ENCODE data around the gene PRPSAP1.

Gene PRPSAP1

DNA sequence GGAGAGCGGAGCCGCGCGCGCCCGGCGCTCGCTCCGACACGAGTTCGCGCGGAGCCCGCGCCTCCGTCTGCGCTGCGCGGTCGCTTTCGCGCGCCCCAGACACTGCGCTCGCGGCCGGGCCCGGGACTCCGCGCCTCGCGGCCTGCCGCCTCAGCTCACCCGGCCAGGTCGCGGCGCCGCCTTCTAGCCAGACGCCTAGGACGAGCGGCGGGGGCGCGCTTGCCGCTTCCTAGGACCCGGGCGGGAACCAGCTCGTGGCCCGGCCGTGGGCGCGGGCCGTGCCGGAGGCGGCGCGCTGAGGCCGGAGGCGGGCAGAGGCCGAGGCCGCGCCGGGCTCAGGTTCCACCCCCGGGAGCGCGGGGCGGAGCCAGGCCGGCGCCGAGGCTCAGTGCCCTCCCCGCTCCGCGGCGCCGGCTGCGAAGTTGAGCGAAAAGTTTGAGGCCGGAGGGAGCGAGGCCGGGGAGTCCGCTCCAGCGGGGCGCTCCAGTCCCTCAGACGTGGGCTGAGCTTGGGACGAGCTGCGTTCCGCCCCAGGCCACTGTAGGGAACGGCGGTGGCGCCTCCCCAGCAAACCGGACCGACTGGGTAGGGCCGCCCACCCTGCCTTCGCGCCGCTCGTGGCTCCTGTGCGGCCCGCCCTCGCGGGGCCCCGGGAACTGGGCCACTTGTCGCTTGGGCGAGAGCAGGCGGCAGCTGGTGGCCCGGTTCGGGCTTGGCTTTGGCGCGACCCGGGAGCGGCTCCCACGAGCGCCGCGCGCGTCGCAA lies 30.7 kb upstream of the PRPSAP1 start, which contains the start of gene SPHK1 (continued):
- TF ChIP-seq, protein P1, sequence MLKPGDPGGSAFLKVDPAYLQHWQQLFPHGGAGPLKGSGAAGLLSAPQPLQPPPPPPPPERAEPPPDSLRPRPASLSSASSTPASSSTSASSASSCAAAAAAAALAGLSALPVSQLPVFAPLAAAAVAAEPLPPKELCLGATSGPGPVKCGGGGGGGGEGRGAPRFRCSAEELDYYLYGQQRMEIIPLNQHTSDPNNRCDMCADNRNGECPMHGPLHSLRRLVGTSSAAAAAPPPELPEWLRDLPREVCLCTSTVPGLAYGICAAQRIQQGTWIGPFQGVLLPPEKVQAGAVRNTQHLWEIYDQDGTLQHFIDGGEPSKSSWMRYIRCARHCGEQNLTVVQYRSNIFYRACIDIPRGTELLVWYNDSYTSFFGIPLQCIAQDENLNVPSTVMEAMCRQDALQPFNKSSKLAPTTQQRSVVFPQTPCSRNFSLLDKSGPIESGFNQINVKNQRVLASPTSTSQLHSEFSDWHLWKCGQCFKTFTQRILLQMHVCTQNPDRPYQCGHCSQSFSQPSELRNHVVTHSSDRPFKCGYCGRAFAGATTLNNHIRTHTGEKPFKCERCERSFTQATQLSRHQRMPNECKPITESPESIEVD (tag by site-specific recombination; IDR thresholded peaks at IDR 0.05) = no peak
- TF ChIP-seq ZNF654 (tag by site-specific recombination; IDR thresholded peaks at IDR 0.05; ENCODE audit: low read depth) (no peak), ZNF701 (tag by site-specific recombination; IDR thresholded peaks at IDR 0.05) (no peak), ZFHX2 (tag by site-specific recombination; conservative IDR thresholded peaks at IDR 0.05) (peak; percentile 79), MYNN (tag by site-specific recombination; IDR thresholded peaks at IDR 0.05; ENCODE audit: borderline replicate concordance) (no peak), SP3 (tag by site-specific recombination; IDR thresholded peaks at IDR 0.05) (peak; percentile 85), ZNF510 (tag by site-specific recombination; IDR thresholded peaks at IDR 0.05; ENCODE audit: insufficient replicate concordance) (no peak), ZNF561 (tag by site-specific recombination; IDR thresholded peaks at IDR 0.05; ENCODE audit: borderline replicate concordance) (peak; percentile 32; the same call in 1 of the 2 replicates), REPIN1 (tag by site-specific recombination; IDR thresholded peaks at IDR 0.05; ENCODE audit: low read depth) (0 out of 2 replicates have a peak, but pooled peaks have one; percentile 49), KLF8 (tag by site-specific recombination; IDR thresholded peaks at IDR 0.05) (peak; percentile 59; the same call in 1 of the 2 replicates), ZNF10 (tag by site-specific recombination; IDR thresholded peaks at IDR 0.05) (no peak), ZBTB8A (tag by site-specific recombination; IDR thresholded peaks at IDR 0.05) (peak; percentile 78), TCF7L2 (IDR thresholded peaks at IDR 0.05; ENCODE audit: borderline replicate concordance, low read depth, low read length) (no peak), ZNF596 (tag by site-specific recombination; IDR thresholded peaks at IDR 0.05) (0 out of 2 replicates have a peak, but pooled peaks have one; percentile 22), ZNF121 (tag by site-specific recombination; IDR thresholded peaks at IDR 0.05) (0 out of 2 replicates have a peak, but pooled peaks have one; percentile 10), SCRT2 (tag by site-specific recombination; IDR thresholded peaks at IDR 0.05) (peak; percentile 84), ZNF791 (tag by site-specific recombination; IDR thresholded peaks at IDR 0.05) (no peak), ZNF174 (tag by site-specific recombination; IDR thresholded peaks at IDR 0.05) (no peak), SALL2 (tag by site-specific recombination; IDR thresholded peaks at IDR 0.05; ENCODE audit: borderline replicate concordance) (no peak), ZNF600 (tag by site-specific recombination; IDR thresholded peaks at IDR 0.05) (peak; percentile 28; the same call in 1 of the 2 replicates), ZNF776 (tag by site-specific recombination; IDR thresholded peaks at IDR 0.05; ENCODE audit: borderline replicate concordance) (no peak), ZNF37A (tag by site-specific recombination; IDR thresholded peaks at IDR 0.05) (0 out of 2 replicates have a peak, but pooled peaks have one; percentile 12)
- TF ChIP-seq, protein P2, sequence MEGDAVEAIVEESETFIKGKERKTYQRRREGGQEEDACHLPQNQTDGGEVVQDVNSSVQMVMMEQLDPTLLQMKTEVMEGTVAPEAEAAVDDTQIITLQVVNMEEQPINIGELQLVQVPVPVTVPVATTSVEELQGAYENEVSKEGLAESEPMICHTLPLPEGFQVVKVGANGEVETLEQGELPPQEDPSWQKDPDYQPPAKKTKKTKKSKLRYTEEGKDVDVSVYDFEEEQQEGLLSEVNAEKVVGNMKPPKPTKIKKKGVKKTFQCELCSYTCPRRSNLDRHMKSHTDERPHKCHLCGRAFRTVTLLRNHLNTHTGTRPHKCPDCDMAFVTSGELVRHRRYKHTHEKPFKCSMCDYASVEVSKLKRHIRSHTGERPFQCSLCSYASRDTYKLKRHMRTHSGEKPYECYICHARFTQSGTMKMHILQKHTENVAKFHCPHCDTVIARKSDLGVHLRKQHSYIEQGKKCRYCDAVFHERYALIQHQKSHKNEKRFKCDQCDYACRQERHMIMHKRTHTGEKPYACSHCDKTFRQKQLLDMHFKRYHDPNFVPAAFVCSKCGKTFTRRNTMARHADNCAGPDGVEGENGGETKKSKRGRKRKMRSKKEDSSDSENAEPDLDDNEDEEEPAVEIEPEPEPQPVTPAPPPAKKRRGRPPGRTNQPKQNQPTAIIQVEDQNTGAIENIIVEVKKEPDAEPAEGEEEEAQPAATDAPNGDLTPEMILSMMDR (tag by site-specific recombination; IDR thresholded peaks at IDR 0.05) = peak; percentile 36; the same call in 1 of the 2 replicates
- TF ChIP-seq, protein P3, sequence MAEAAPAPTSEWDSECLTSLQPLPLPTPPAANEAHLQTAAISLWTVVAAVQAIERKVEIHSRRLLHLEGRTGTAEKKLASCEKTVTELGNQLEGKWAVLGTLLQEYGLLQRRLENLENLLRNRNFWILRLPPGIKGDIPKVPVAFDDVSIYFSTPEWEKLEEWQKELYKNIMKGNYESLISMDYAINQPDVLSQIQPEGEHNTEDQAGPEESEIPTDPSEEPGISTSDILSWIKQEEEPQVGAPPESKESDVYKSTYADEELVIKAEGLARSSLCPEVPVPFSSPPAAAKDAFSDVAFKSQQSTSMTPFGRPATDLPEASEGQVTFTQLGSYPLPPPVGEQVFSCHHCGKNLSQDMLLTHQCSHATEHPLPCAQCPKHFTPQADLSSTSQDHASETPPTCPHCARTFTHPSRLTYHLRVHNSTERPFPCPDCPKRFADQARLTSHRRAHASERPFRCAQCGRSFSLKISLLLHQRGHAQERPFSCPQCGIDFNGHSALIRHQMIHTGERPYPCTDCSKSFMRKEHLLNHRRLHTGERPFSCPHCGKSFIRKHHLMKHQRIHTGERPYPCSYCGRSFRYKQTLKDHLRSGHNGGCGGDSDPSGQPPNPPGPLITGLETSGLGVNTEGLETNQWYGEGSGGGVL (tag by site-specific recombination; IDR thresholded peaks at IDR 0.05) = peak; percentile 35; the same call in 1 of the 2 replicates
- TF ChIP-seq, protein P4, sequence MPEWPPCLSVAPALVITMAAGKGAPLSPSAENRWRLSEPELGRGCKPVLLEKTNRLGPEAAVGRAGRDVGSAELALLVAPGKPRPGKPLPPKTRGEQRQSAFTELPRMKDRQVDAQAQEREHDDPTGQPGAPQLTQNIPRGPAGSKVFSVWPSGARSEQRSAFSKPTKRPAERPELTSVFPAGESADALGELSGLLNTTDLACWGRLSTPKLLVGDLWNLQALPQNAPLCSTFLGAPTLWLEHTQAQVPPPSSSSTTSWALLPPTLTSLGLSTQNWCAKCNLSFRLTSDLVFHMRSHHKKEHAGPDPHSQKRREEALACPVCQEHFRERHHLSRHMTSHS (tag by site-specific recombination; IDR thresholded peaks at IDR 0.05) = no peak
- TF ChIP-seq, protein P5, sequence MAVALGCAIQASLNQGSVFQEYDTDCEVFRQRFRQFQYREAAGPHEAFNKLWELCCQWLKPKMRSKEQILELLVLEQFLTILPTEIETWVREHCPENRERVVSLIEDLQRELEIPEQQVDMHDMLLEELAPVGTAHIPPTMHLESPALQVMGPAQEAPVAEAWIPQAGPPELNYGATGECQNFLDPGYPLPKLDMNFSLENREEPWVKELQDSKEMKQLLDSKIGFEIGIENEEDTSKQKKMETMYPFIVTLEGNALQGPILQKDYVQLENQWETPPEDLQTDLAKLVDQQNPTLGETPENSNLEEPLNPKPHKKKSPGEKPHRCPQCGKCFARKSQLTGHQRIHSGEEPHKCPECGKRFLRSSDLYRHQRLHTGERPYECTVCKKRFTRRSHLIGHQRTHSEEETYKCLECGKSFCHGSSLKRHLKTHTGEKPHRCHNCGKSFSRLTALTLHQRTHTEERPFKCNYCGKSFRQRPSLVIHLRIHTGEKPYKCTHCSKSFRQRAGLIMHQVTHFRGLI (tag by site-specific recombination; IDR thresholded peaks at IDR 0.05) = peak; percentile 38; the same call in 1 of the 2 replicates
- TF ChIP-seq, protein P6, sequence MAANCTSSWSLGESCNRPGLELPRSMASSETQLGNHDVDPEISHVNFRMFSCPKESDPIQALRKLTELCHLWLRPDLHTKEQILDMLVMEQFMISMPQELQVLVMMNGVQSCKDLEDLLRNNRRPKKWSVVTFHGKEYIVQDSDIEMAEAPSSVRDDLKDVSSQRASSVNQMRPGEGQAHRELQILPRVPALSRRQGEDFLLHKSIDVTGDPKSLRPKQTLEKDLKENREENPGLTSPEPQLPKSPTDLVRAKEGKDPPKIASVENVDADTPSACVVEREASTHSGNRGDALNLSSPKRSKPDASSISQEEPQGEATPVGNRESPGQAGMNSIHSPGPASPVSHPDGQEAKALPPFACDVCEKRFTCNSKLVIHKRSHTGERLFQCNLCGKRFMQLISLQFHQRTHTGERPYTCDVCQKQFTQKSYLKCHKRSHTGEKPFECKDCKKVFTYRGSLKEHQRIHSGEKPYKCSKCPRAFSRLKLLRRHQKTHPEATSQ (tag by site-specific recombination; IDR thresholded peaks at IDR 0.05) = peak; percentile 12; the same call in 1 of the 2 replicates
- TF ChIP-seq, protein P7, sequence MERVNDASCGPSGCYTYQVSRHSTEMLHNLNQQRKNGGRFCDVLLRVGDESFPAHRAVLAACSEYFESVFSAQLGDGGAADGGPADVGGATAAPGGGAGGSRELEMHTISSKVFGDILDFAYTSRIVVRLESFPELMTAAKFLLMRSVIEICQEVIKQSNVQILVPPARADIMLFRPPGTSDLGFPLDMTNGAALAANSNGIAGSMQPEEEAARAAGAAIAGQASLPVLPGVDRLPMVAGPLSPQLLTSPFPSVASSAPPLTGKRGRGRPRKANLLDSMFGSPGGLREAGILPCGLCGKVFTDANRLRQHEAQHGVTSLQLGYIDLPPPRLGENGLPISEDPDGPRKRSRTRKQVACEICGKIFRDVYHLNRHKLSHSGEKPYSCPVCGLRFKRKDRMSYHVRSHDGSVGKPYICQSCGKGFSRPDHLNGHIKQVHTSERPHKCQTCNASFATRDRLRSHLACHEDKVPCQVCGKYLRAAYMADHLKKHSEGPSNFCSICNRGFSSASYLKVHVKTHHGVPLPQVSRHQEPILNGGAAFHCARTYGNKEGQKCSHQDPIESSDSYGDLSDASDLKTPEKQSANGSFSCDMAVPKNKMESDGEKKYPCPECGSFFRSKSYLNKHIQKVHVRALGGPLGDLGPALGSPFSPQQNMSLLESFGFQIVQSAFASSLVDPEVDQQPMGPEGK (tag by site-specific recombination; IDR thresholded peaks at IDR 0.05) = no peak

Measured in HEK293 (cell line).